HUES6 (cell line): Measurements from ENCODE around the gene CCBE1.

ENCODE experiments used
- H3K27ac ChIP-seq: 2 replicates; pipeline ENCODE4 v1.7.0; 2013; ENCODE audit warnings: low read depth, mild to moderate bottlenecking, low read length, inconsistent platforms
- H3K27me3 ChIP-seq: 2 replicates; pipeline ENCODE4 v1.6.1; 2013; ENCODE audit warnings: low read length; ENCODE audit not compliant: control insufficient read depth, insufficient read depth
- H3K36me3 ChIP-seq: 2 replicates; pipeline ENCODE4 v1.6.1; 2013; ENCODE audit warnings: low read length; ENCODE audit not compliant: control insufficient read depth, insufficient read depth
- H3K4me1 ChIP-seq: 2 replicates; pipeline ENCODE4 v1.6.1; 2013; ENCODE audit warnings: low read length; ENCODE audit not compliant: control insufficient read depth, insufficient read depth
- H3K4me3 ChIP-seq: 2 replicates; pipeline ENCODE4 v1.5.1; 2013; ENCODE audit warnings: low read depth, low read length
- H3K9ac ChIP-seq: one replicate; pipeline ENCODE4 v1.6.1; 2013; ENCODE audit warnings: mild to moderate bottlenecking, low read length
- H3K9me3 ChIP-seq: 2 replicates; pipeline ENCODE4 v1.6.1; 2013; ENCODE audit warnings: low read depth, low read length; ENCODE audit not compliant: control insufficient read depth, insufficient read depth

The CCBE1 gene

GRCh38 chr18:59540346-59540745 is 156.9 kb downstream of the CCBE1 start:
- no peak overlapping the region for H3K27ac ChIP-seq
- no peaks in the 10 kb centered on the region for H3K36me3 ChIP-seq
- no peaks in the 10 kb centered on the region for H3K9me3 ChIP-seq
- H3K4me3 ChIP-seq, result no peak overlapping the region
- H3K4me1 ChIP-seq, result no peaks in the 10 kb centered on the region
- H3K27me3 ChIP-seq, result no peaks in the 10 kb centered on the region
- no peak overlapping the region for H3K9ac ChIP-seq

- Histone ChIP-seq H3K9me3 (no peaks in the 10 kb centered on the region), H3K27me3 (no peaks in the 10 kb centered on the region), H3K4me3 (no peak overlapping the region), H3K36me3 (no peaks in the 10 kb centered on the region), H3K9ac (no peak overlapping the region), H3K27ac (no peak overlapping the region), H3K4me1 (no peaks in the 10 kb centered on the region)
Measured at GRCh38 chr18:59539108-59539507, 158.1 kb downstream of the CCBE1 start.

DNA sequence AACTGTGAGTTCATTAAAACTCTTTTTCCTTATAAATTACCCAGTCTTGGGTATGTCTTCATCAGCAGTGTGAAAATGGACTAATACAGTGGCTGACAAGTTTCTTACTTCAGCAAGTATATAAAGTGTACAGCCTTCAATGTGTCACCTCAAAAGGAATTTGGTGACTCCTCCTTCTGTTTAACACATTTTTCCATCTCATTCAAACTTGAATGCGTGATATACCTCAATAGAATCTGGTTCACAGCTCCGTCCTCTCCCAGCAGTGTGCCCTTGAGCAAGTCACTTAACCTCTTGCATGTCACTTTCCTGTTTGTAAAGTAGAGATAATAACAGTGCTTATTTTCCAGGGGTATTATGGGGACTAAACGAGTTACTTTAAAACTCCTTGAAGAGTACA is 159.6 kb downstream of the CCBE1 start:
- Histone ChIP-seq H3K27me3 (no peaks in the 10 kb centered on the region), H3K36me3 (no peaks in the 10 kb centered on the region), H3K9ac (no peak overlapping the region), H3K27ac (no peak overlapping the region), H3K9me3 (no peaks in the 10 kb centered on the region), H3K4me3 (no peak overlapping the region), H3K4me1 (no peaks in the 10 kb centered on the region)

DNA sequence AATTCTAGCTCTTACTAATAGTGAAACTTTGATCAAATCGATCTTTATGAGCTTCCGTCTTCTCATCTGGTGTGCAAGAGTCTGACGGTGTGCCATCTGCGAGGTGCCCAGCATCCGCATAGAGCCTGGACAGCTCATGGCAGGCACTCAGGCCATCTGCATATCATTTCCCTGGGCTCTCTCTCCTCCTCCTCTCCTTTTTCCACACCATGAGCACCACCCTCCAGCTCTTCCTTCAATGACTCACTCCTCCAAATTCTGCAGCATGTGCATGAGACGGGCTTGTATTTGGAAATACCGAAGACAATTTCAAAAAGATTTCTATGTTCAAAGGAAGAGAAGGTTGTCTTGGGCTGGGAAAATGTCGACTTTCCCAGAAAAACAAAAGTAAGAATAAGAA is 161.1 kb downstream of the CCBE1 start:
- Histone ChIP-seq H3K4me1 (no peaks in the 10 kb centered on the region), H3K9me3 (no peaks in the 10 kb centered on the region), H3K9ac (no peak overlapping the region), H3K27ac (no peak overlapping the region), H3K36me3 (no peaks in the 10 kb centered on the region), H3K27me3 (no peaks in the 10 kb centered on the region), H3K4me3 (no peak overlapping the region)

DNA sequence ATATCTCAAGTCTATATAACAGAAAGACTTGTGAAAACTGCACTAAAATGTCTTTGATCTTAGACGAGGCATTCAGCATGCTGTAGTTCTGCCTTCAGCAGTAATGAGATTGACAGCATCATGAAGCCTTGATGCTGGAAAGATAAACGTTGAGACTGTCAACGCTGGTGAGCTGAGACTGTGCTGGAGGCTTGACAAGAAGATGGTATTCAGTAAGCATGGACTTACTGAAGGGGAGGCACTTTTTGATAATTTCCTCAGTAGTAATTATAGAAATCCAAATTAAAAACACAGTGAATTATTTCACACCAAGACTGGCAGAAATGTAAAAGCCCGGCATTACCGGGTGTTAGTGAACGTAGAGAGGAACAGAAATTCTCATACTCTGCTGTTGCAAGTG is 162.2 kb downstream of the CCBE1 start:
- no peak overlapping the region for H3K9ac ChIP-seq
- H3K27me3 ChIP-seq, result no peaks in the 10 kb centered on the region
- no peaks in the 10 kb centered on the region for H3K36me3 ChIP-seq
- no peak overlapping the region for H3K27ac ChIP-seq
- no peaks in the 10 kb centered on the region for H3K4me1 ChIP-seq
- no peak overlapping the region for H3K4me3 ChIP-seq
- H3K9me3 ChIP-seq, result no peaks in the 10 kb centered on the region

- H3K9me3 ChIP-seq, result no peaks in the 10 kb centered on the region
Measured at GRCh38 chr18:59528866-59529265, 168.4 kb downstream of the CCBE1 start.

GRCh38 chr18:59520562-59521355 is 176.5 kb downstream of the CCBE1 start:
- Histone ChIP-seq H3K4me1 (peaks cover 9% of the 10 kb centered on the region; the same call in 1 of the 2 replicates), H3K36me3 (no peaks in the 10 kb centered on the region), H3K27ac (no peak overlapping the region), H3K27me3 (no peaks in the 10 kb centered on the region), H3K9me3 (no peaks in the 10 kb centered on the region), H3K9ac (no peak overlapping the region), H3K4me3 (no peak overlapping the region)

More at GRCh38 chr18:59528866-59529265, 168.4 kb downstream of the CCBE1 start:
- H3K27me3 ChIP-seq, result no peaks in the 10 kb centered on the region
- H3K27ac ChIP-seq, result no peak overlapping the region
- H3K9ac ChIP-seq, result no peak overlapping the region
- no peaks in the 10 kb centered on the region for H3K4me1 ChIP-seq
- H3K36me3 ChIP-seq, result no peaks in the 10 kb centered on the region
- H3K4me3 ChIP-seq, result no peak overlapping the region

DNA sequence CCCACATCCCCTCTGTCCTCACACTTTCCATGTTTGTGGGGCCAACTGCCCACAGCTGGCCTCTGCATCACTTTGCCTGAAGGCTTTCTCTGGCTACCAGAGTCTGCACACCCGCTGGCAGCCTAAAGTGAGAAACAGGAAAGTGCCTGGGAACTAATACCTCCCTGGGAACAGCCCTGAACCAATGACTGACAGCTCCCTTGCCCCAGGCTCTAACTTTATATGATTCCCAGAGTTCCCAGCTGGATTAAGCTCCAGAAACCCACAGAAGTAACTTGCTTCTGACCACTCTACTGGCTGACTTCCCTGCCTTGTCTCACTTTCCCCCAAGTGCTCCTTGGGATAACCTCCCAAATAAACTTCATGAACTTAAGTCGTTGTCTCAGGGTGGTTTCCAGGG is 178.5 kb downstream of the CCBE1 start:
- H3K4me3 ChIP-seq, result no peak overlapping the region
- H3K27me3 ChIP-seq, result no peaks in the 10 kb centered on the region
- no peak overlapping the region for H3K27ac ChIP-seq
- H3K9ac ChIP-seq, result no peak overlapping the region
- H3K36me3 ChIP-seq, result no peaks in the 10 kb centered on the region
- H3K9me3 ChIP-seq, result no peaks in the 10 kb centered on the region
- H3K4me1 ChIP-seq, result peaks cover 9% of the 10 kb centered on the region; the same call in 1 of the 2 replicates

DNA sequence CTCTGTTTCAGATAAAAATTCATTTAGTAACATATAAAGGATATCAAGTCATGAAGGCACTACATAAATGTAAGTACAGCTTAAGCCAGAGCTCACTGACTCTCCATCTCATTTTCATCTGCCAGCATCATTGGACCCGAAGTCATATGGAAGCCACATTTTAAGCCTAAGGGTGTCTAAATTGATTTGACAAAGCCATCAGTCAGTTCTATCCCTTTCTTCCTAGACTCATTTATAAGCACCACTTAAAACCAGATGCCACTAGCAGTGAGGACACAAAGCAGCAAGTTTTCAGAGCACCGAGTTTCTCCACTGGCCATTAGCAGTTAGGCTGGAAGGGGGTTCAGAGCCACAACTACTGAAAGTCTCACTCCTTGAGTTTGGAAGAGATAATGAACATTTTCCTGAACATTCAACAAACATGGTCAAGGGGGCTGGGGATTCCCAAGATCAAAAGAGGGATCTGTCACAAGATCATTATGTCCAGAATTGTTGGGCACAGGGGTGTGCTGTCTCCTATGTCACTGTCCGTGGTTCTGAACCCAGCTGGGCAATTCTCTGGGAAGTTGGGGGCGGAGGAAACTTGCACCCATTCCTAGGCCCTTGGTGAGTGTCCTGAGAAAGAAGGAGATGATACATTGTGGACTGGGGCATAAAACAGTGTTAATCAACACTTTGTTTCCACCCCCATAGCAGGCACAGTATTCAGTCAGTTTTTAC is 179.6 kb downstream of the CCBE1 start:
- Histone ChIP-seq H3K36me3 (no peaks in the 10 kb centered on the region), H3K9me3 (no peaks in the 10 kb centered on the region), H3K27ac (no peak overlapping the region; the same call in 1 of the 2 replicates), H3K27me3 (no peaks in the 10 kb centered on the region), H3K4me3 (no peak overlapping the region), H3K4me1 (peaks cover 9% of the 10 kb centered on the region; the same call in 1 of the 2 replicates), H3K9ac (no peak overlapping the region)

DNA sequence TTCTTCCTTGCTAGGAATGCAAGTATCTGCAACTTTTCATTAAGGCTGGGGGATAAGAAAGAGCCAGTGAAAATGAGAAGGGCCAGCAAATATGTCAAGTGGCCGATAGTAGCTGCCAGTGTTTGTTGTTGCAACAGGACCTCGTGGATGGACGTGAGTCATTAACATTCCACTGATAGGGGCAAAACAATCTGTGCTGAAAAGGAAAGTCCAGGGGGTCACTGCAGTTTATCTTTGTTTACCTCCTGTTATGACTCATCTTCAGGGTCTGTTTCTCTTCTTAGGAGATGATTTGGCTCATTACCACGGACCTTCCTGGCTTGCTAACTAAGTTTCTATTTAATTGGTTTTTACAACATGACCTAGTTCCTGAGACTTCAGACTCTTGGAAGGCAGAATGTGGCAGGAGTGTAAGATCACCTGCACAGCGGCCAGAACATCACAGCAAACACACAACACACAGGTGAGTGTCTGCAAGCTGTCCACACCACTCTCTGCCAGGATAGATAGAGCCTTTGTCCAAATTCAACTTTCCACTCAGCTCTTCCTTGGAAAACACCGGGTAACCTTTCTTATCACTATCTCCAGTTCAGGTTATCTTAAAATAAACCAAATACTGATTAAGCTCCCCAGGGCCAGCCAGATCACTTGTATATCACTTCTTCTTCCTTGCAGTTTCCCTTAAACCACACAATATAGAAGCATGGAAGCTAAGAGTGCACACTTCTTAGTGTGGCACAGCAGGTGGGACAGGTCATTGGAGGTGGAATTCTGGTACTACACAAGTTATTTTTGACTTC is 180.7 kb downstream of the CCBE1 start:
- Histone ChIP-seq H3K4me1 (peaks cover 13% of the 10 kb centered on the region; the same call in 1 of the 2 replicates), H3K9ac (peak overlapping the region; percentile 48), H3K4me3 (peak overlapping the region; percentile 18; the same call in 1 of the 2 replicates), H3K27me3 (no peaks in the 10 kb centered on the region), H3K27ac (peak overlapping the region; percentile 12; the same call in 1 of the 2 replicates), H3K36me3 (no peaks in the 10 kb centered on the region), H3K9me3 (no peaks in the 10 kb centered on the region)
